Measurements from ENCODE around the gene MIS12.

MIS12 gene

GRCh38 chr17:5501685-5502084, 15.3 kb downstream of the MIS12 start:
- H3K27me3 Mint-ChIP-seq (ENCODE audit: low read depth), result peaks cover 22% of the 10 kb centered on the region
- H3K27ac Mint-ChIP-seq, result peak overlapping the region; percentile 56 to 95 (median 88)
- peak overlapping the region; percentile 81 to 100 (median 100) for H3K4me3 Mint-ChIP-seq
- peaks cover 18% of the 10 kb centered on the region for H3K36me3 Mint-ChIP-seq (ENCODE audit: low read depth)
- peaks cover 15% of the 10 kb centered on the region for H3K4me1 Mint-ChIP-seq
- TF ChIP-seq CTCF (IDR thresholded peaks at IDR 0.05; ENCODE audit: unreplicated experiment in 3 of 3), result no peak
- no peaks in the 10 kb centered on the region for H3K9me3 Mint-ChIP-seq

- H3K4me3 Mint-ChIP-seq, result peak overlapping the region in 2 of 3 experiments; percentile 3 to 10
- H3K9me3 Mint-ChIP-seq, result no peaks in the 10 kb centered on the region
- TF ChIP-seq CTCF (IDR thresholded peaks at IDR 0.05; ENCODE audit: unreplicated experiment in 3 of 3), result no peak
- H3K36me3 Mint-ChIP-seq (ENCODE audit: low read depth), result peaks cover 13% of the 10 kb centered on the region
- H3K4me1 Mint-ChIP-seq, result peaks cover 15% of the 10 kb centered on the region
- H3K27me3 Mint-ChIP-seq (ENCODE audit: low read depth), result peaks cover 18% of the 10 kb centered on the region
- peak overlapping the region in 1 of 3 experiments; percentile 9 for H3K27ac Mint-ChIP-seq
Measured at GRCh38 chr17:5502552-5502951, 16.2 kb downstream of the MIS12 start.

DNA sequence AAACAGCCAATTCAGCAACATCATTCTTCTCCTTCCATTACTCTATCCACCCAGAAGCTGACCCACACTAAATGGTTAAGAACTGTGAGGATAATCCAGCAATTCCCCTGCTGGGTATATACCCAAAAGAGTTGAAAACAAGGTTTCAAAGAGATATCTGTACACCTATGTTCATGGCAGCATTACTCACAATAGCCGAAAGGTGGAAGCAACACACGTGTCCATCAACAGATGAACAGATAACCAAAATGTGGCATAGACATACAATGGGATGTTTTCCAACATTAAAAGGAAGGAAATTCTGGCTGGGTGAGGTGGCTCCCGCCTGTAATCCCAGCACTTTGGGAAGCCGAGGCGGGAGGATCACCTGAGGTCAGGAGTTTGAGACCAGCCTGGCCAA, 19.9 kb downstream of the MIS12 start:
- Mint-ChIP-seq H3K9me3 (no peaks in the 10 kb centered on the region), H3K4me3 (no peak overlapping the region), H3K36me3 (ENCODE audit: low read depth) (no peaks in the 10 kb centered on the region), H3K27me3 (ENCODE audit: low read depth) (no peaks in the 10 kb centered on the region), H3K27ac (no peak overlapping the region), H3K4me1 (peaks cover 5% of the 10 kb centered on the region)
- TF ChIP-seq CTCF (IDR thresholded peaks at IDR 0.05; ENCODE audit: unreplicated experiment in 3 of 3), result no peak

DNA sequence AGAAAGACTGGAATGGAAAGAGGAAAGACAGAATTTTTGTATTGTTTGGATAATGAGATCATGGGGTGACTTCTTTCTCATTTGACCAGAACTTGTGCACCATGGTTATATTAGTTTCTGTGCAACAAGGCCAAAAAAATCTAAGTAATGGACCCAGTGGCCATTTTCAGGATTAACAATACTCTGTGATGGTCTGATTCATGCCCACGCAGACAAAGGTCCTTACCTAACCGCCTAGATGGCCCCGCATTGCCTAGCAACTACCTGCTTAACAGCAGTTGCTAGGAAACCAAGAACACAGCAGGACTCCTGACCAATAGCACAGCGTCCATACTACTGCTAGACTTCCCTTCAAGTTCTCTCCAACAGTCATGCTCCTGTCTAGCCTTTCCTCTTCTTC, 22.4 kb downstream of the MIS12 start:
- Mint-ChIP-seq H3K9me3 (no peaks in the 10 kb centered on the region), H3K36me3 (ENCODE audit: low read depth) (no peaks in the 10 kb centered on the region), H3K27me3 (ENCODE audit: low read depth) (no peaks in the 10 kb centered on the region), H3K4me1 (no peaks in the 10 kb centered on the region), H3K4me3 (no peak overlapping the region), H3K27ac (no peak overlapping the region)
- no peak for TF ChIP-seq CTCF (IDR thresholded peaks at IDR 0.05; ENCODE audit: unreplicated experiment in 3 of 3)

- no peaks in the 10 kb centered on the region for H3K9me3 Mint-ChIP-seq
- H3K27me3 Mint-ChIP-seq (ENCODE audit: low read depth), result no peaks in the 10 kb centered on the region
- no peaks in the 10 kb centered on the region for H3K36me3 Mint-ChIP-seq (ENCODE audit: low read depth)
- H3K27ac Mint-ChIP-seq, result no peak overlapping the region
- no peak overlapping the region for H3K4me3 Mint-ChIP-seq
- no peak for TF ChIP-seq CTCF (IDR thresholded peaks at IDR 0.05; ENCODE audit: unreplicated experiment in 3 of 3)
- H3K4me1 Mint-ChIP-seq, result no peaks in the 10 kb centered on the region
Measured at GRCh38 chr17:5509482-5509881, 23.1 kb downstream of the MIS12 start.

GRCh38 chr17:5510771-5511170, 24.4 kb downstream of the MIS12 start:
- no peaks in the 10 kb centered on the region for H3K36me3 Mint-ChIP-seq (ENCODE audit: low read depth)
- H3K9me3 Mint-ChIP-seq, result no peaks in the 10 kb centered on the region
- H3K4me1 Mint-ChIP-seq, result peaks cover under 1% of the 10 kb centered on the region
- H3K27me3 Mint-ChIP-seq (ENCODE audit: low read depth), result no peaks in the 10 kb centered on the region
- H3K27ac Mint-ChIP-seq, result no peak overlapping the region
- TF ChIP-seq CTCF (IDR thresholded peaks at IDR 0.05; ENCODE audit: unreplicated experiment in 3 of 3), result no peak
- H3K4me3 Mint-ChIP-seq, result no peak overlapping the region
